Measurements from ENCODE around the gene RNF227.

The RNF227 gene

DNA sequence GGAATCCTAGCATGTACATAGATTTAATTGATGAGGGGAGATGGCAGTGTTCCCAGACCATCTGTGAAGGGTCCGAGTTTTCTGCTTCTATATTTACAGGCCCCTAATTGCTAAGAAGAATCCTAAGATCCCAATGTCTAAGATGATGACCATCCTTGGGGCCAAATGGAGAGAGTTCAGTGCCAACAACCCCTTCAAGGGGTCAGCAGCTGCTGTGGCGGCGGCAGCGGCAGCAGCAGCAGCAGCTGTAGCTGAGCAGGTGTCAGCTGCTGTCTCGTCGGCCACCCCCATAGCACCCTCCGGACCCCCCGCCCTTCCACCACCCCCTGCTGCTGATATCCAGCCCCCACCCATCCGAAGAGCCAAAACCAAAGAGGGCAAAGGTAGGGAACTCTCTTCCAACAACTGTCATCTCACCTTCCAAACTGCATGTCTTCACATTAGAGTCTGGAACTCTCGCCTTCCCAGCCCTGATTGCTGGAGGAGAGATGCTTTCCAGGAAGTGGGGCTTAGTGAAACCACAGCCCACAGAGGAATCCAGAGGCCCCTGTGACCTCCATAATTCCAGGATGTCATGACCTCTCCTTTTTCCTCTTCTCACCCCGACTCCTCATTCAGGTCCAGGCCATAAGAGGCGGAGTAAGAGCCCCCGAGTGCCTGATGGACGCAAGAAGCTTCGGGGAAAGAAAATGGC lies 22.8 kb downstream of the RNF227 start:
- peaks cover 16% of the 10 kb centered on the region for H3K4me1 ChIP-seq (ENCODE audit: insufficient read depth, low read length)
- no peak overlapping the region for H3K4me3 ChIP-seq (ENCODE audit: low read length)
- no peaks in the 10 kb centered on the region for H3K9me3 ChIP-seq (ENCODE audit: low read length)
- H2AFZ ChIP-seq (ENCODE audit: low read depth, low read length): no peak overlapping the region
- peaks cover 60% of the 10 kb centered on the region for H3K36me3 ChIP-seq (ENCODE audit: insufficient read depth, low read length)
- no peaks in the 10 kb centered on the region for H3K27me3 ChIP-seq (ENCODE audit: insufficient read depth, low read length)

DNA sequence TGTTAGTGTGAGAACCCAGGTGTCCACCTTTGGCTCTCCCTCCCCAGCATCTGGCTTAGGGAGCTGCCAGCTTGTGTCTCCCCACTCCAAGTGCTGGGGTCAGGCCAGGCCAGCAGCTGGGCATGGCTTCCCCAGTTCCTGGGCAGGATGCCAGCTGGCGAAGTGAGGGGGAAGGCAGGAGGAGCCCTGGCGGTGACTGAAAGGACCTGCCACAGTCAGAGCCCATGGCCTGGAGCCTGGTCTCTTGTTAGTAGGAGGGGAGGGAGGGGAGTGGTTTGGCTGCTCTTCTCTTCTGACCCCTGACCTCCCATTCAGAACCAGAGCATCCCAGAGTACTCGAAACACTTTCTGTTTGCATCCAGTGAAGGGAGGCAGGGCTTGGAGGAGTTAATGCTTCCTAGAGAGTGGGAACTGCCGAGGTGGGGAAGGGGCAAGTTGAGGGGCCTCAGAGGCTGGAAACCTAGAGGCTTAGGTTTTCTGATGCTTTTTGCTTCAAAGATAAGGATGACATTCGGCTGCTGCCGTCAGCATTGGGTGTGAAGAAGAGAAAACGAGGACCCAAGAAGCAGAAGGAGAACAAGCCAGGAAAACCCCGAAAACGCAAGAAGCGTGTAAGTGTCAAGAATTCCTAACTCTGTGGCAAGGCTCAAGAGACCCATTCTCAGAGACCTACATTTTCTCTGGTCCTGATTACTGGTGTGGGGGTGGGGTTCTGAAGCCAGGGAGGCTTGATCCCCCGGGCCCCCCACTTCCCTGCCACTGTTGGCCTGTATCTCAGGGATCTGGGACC lies 26.7 kb downstream of the RNF227 start:
- no peaks in the 10 kb centered on the region for H3K27me3 ChIP-seq (ENCODE audit: insufficient read depth, low read length)
- H3K4me3 ChIP-seq (ENCODE audit: low read length): peak overlapping the region; percentile 55
- H2AFZ ChIP-seq (ENCODE audit: low read depth, low read length): no peak overlapping the region
- H3K4me1 ChIP-seq (ENCODE audit: insufficient read depth, low read length): peaks cover 35% of the 10 kb centered on the region
- H3K36me3 ChIP-seq (ENCODE audit: insufficient read depth, low read length): peaks cover 30% of the 10 kb centered on the region
- no peaks in the 10 kb centered on the region for H3K9me3 ChIP-seq (ENCODE audit: low read length)

DNA sequence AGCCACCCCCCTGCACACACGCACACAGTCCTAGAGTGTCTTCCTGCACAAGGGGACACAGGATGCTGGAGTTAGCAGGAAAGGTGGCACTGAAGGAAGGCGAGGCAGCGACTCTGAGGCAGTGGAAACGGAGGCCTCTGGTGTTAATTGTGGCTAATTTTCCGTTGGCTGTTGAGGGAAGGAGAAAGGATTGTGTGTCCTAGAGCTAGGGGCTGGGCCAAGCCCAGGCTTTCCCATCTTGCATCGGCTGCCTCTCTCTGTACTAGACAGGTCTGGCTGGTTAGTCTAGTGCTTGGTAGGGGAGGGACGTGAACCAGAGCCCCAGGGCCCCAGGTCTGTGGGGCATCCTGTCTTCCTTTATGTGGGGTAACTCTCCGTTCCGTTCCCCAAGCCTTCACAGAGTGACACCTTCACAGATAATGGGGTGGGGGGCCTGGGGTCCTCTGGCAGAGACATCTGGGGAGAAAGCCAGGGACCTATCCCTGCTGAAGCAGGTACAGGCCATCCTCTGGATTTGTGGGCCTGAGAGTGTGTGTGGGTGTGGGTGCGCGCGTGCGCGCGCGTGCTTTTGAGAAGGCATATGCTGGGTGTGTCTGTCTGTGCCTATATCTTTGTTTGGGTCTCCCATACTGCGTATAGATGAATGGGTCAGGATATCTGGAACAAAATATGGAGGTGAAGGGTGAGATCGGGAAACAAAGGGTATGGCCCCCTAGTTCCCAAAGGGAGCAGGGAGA lies 27.7 kb downstream of the RNF227 start, which contains the start of gene CHD3:
Gene CHD3, plus strand, starts transcription at position 606 of the 737 bp plus-strand sequence. CDS start 212 bp downstream, outside the sequence.
- Histone ChIP-seq H2AFZ (ENCODE audit: low read depth, low read length) (peak within 1 kb of the TSS; percentile 4), H3K36me3 (ENCODE audit: insufficient read depth, low read length) (peaks cover 20% of the 10 kb centered on the region), H3K4me3 (ENCODE audit: low read length) (peak within 1 kb of the TSS; percentile 55), H3K27me3 (ENCODE audit: insufficient read depth, low read length) (no peaks in the 10 kb centered on the region), H3K4me1 (ENCODE audit: insufficient read depth, low read length) (peaks cover 41% of the 10 kb centered on the region), H3K9me3 (ENCODE audit: low read length) (no peaks in the 10 kb centered on the region)

DNA sequence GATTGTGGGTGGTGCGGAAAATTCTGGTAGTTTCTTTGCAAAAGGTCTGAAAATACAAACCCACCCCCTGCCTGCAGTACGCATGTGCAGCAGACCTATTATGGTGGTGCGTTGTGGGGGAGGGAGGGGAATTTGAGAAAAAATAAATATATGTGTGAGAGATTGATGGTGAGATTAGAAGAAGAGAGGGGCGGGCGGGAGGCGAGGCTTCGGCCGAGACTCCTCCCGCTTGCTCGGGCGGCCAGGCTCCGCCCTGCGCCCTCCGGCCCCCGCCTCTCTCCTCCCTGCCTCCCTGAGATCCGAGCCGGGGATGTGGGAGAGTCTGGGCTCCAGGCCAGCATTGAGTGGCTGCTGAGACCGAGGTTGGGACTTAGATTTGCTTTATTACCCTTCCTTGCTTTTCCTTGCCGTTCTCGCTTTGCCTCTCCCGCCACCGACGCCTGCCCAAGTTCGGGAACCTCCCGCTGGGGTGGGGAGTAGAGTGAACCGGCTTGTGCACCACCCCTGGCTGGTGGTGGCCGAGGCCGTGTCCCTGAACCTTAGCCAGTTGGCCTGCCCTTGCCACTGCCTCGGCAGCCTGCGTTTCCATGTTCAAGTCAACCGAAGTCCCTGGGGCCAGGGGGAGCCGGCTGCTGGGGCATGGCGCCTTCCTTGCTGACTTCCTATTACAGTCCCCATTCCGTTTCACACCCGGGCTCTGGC lies 28.5 kb downstream of the RNF227 start:
- no peaks in the 10 kb centered on the region for H3K27me3 ChIP-seq (ENCODE audit: insufficient read depth, low read length)
- peak overlapping the region; percentile 4 for H2AFZ ChIP-seq (ENCODE audit: low read depth, low read length)
- H3K4me3 ChIP-seq (ENCODE audit: low read length): peak overlapping the region; percentile 55
- peaks cover 45% of the 10 kb centered on the region for H3K4me1 ChIP-seq (ENCODE audit: insufficient read depth, low read length)
- H3K36me3 ChIP-seq (ENCODE audit: insufficient read depth, low read length): peaks cover 24% of the 10 kb centered on the region
- H3K9me3 ChIP-seq (ENCODE audit: low read length): no peaks in the 10 kb centered on the region

DNA sequence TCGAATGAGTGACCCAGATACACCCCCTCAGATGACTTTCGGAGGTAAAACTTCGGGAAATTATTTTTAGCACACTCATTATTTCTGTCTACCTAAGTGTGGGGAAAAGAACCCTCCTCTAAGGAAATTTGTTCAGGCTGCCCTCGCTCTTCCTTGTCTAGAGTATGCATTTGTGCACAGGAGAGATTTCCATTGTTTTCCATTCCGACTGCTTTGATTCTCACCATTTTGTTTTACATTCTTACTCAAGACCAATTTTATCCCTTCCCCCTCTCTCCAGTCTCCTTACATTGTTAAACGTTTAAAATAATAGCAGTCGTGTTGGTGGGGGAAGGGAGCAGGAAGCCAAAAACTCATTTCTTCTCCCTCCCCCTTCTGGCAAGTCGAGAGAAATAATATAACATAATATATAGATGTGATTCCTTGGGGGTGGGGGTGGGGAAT lies 29.0 kb downstream of the RNF227 start:
- Histone ChIP-seq H3K4me1 (ENCODE audit: insufficient read depth, low read length) (peaks cover 50% of the 10 kb centered on the region), H3K27me3 (ENCODE audit: insufficient read depth, low read length) (no peaks in the 10 kb centered on the region), H3K4me3 (ENCODE audit: low read length) (peak overlapping the region; percentile 55), H3K9me3 (ENCODE audit: low read length) (no peaks in the 10 kb centered on the region), H2AFZ (ENCODE audit: low read depth, low read length) (peak overlapping the region; percentile 20), H3K36me3 (ENCODE audit: insufficient read depth, low read length) (peaks cover 24% of the 10 kb centered on the region)

DNA sequence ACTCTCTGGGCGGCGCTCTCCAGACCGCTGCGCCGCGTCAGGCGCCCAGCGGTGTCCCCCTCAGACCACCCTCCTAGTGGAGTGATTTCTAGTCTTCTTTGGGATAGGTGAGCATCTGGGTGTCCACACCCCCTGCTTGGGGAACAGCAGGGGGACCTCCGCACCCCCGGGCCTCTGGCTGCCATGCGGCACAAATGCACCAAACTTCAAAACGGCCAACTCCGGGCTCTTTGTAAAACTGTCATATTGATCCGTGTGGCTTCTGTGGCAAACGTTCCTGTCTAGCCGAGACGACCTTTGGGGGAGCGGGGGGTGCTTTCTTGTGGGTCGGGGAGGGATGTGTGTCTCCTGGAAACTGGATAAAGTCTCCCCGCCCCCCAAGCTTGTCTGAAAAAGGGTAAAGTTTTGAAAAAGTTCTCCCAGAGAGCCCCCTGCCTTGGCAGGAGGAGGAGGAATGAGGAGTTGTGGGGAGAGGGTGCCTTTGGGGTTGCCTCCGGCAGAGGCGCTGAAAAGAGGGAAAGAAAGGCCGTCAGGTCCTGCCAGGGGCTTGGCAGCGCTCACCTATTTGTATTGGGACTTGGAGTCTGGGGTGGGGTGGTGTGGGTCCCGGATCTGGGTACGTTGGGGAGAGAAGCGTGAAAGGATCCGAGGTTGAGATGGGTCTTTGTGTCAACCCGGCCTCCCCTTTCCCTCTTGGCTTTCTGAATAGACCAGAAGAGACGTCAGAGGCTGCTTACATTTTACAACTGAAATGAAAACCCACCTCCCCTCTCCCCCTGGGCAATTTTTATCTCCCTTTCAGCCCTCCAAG lies 29.7 kb downstream of the RNF227 start:
- H2AFZ ChIP-seq (ENCODE audit: low read depth, low read length): peak overlapping the region; percentile 20
- H3K36me3 ChIP-seq (ENCODE audit: insufficient read depth, low read length): peaks cover 22% of the 10 kb centered on the region
- H3K9me3 ChIP-seq (ENCODE audit: low read length): no peaks in the 10 kb centered on the region
- peaks cover 53% of the 10 kb centered on the region for H3K4me1 ChIP-seq (ENCODE audit: insufficient read depth, low read length)
- peak overlapping the region; percentile 55 for H3K4me3 ChIP-seq (ENCODE audit: low read length)
- no peaks in the 10 kb centered on the region for H3K27me3 ChIP-seq (ENCODE audit: insufficient read depth, low read length)

DNA sequence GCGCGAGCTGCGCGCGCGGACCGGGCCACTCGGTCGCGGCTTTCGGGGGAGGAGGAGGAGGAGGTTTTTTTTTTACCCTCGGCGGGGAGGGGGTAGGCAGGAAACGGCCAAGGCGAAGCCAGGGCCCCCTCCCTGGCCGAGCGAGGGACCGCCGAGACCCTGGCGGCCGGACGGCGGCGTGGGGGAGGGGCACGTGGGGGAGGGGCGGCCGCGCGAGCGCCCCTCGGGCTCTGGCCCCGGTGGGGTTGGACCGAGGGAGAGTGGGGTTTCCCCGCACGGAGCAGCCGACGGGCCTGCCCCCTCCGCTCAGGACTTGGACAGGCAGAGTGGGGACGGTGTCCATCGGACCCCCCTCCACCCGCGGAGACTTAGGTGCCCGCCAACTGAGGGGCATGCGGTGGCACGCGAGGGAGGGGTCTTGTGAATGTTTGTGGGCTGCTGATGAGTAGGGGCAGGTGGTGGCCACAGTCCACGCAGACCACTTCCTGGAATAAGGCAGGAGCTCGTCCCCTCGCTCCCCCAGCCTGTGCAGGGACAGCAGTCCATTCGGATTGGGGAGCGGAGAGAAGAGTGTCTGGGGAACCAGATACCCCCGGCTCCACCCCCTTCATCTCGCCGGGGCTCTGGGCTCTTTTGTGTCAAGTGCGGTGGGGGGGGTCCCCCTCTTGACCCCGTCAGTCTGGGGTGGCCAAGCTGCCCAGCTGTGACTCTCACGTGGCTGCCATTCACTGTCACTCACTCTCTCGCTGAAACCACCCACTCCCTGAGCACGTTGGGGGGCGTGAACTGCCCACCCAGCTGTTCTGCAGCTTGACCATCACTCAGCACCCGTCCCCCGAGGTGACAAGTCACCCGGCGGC lies 30.5 kb downstream of the RNF227 start:
- H2AFZ ChIP-seq (ENCODE audit: low read depth, low read length): no peak overlapping the region
- H3K4me3 ChIP-seq (ENCODE audit: low read length): peak overlapping the region; percentile 55
- H3K36me3 ChIP-seq (ENCODE audit: insufficient read depth, low read length): peaks cover 20% of the 10 kb centered on the region
- peaks cover 53% of the 10 kb centered on the region for H3K4me1 ChIP-seq (ENCODE audit: insufficient read depth, low read length)
- no peaks in the 10 kb centered on the region for H3K9me3 ChIP-seq (ENCODE audit: low read length)
- no peaks in the 10 kb centered on the region for H3K27me3 ChIP-seq (ENCODE audit: insufficient read depth, low read length)

DNA sequence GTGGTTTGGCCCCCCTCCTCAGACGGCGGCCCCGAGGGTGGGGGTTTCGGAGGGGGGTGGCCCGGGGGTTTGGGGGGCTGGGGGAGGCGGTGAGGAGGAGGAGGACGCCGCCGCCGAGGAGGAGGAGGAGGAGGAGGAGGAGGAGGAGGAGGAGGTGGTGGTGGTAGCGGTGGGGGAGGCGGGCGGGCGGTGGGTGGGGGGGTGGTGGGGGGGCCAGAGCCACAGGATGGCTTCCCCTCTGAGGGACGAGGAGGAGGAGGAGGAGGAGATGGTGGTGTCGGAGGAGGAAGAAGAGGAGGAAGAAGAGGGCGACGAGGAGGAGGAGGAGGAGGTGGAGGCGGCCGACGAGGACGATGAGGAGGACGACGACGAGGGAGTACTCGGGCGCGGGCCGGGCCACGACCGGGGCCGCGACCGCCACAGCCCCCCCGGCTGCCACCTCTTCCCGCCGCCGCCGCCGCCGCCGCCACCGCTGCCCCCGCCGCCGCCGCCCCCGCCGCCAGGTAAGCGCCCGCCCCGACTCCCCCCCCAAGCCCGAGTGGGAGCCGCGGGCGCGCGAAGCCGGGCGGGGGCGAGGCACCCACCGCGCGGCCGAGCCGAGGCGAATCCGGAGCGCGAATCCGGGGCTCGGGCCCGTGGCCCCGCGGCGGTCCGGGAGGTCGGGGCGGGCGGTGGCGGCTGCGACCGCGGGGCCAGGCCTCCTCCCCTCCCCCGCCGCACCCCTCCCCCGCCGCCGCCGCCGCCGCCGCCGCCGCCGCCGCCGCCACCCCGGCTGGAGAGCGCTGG lies 31.3 kb downstream of the RNF227 start:
- Histone ChIP-seq H3K4me1 (ENCODE audit: insufficient read depth, low read length) (peaks cover 52% of the 10 kb centered on the region), H2AFZ (ENCODE audit: low read depth, low read length) (no peak overlapping the region), H3K27me3 (ENCODE audit: insufficient read depth, low read length) (no peaks in the 10 kb centered on the region), H3K4me3 (ENCODE audit: low read length) (peak overlapping the region; percentile 55), H3K36me3 (ENCODE audit: insufficient read depth, low read length) (peaks cover 25% of the 10 kb centered on the region), H3K9me3 (ENCODE audit: low read length) (no peaks in the 10 kb centered on the region)

- Histone ChIP-seq H3K9me3 (ENCODE audit: low read length) (no peaks in the 10 kb centered on the region), H3K36me3 (ENCODE audit: insufficient read depth, low read length) (peaks cover 32% of the 10 kb centered on the region), H2AFZ (ENCODE audit: low read depth, low read length) (no peak overlapping the region), H3K27me3 (ENCODE audit: insufficient read depth, low read length) (no peaks in the 10 kb centered on the region), H3K4me3 (ENCODE audit: low read length) (peak overlapping the region; percentile 33), H3K4me1 (ENCODE audit: insufficient read depth, low read length) (peaks cover 43% of the 10 kb centered on the region)
Observed at GRCh38 chr17:7883781-7884386, 32.2 kb downstream of the RNF227 start.

DNA sequence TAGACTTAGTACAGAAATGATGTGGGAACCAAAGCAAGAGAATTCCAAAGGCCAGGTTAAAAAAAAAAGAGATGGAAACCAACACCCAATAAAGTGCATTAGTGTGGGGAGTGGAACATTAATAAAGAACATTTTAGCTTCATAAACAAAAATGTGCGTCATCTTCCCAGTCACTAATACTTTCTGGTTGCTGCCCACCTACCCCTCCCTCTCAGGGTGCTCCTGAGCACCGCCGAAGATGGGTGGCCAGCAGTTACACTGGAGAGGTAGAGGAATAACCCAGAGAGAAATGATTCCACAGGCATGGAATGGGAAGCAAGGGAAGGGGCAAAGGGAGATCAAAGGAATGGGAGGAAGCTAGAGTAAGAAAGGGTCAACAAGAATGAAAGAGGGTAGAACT lies 33.5 kb downstream of the RNF227 start:
- Histone ChIP-seq H3K36me3 (ENCODE audit: insufficient read depth, low read length) (peaks cover 32% of the 10 kb centered on the region), H3K9me3 (ENCODE audit: low read length) (no peaks in the 10 kb centered on the region), H3K27me3 (ENCODE audit: insufficient read depth, low read length) (no peaks in the 10 kb centered on the region), H3K4me1 (ENCODE audit: insufficient read depth, low read length) (peaks cover 30% of the 10 kb centered on the region), H2AFZ (ENCODE audit: low read depth, low read length) (no peak overlapping the region), H3K4me3 (ENCODE audit: low read length) (no peak overlapping the region)
